MM.1S (cell line): Measurements from ENCODE around the gene MBLAC1.

ENCODE experiments used
- DNase-seq: peaks from one replicate; pipeline ENCODE4 v3.0.0-alpha.2; 2015
- H2AFZ ChIP-seq: fragments of 300-600 bp; sonication (generic); 2 replicates; pipeline ENCODE4 v1.6.0; 2016; ENCODE audit warnings: antibody characterized with exemption, low read length
- H3F3A ChIP-seq: fragments of 300-600 bp; sonication (generic); 2 replicates; pipeline ENCODE4 v1.6.1; 2016; ENCODE audit warnings: mild to moderate bottlenecking, antibody characterized with exemption, low read length, moderate library complexity, mixed read lengths; ENCODE audit not compliant: insufficient read depth
- H3K27ac ChIP-seq: fragments of 300-600 bp; sonication (generic); 2 replicates; pipeline ENCODE4 v1.5.1; 2016; ENCODE audit warnings: mild to moderate bottlenecking, low read length
- H3K27me3 ChIP-seq: fragments of 300-600 bp; sonication (generic); replicated peaks from 2 replicates; pipeline ENCODE4 v1.6.0; 2016; ENCODE audit warnings: low read length; ENCODE audit not compliant: insufficient read depth
- H3K36me3 ChIP-seq: fragments of 300-600 bp; sonication (generic); replicated peaks from 2 replicates; pipeline ENCODE4 v1.6.1; 2016; ENCODE audit warnings: mild to moderate bottlenecking, low read length, mixed read lengths; ENCODE audit not compliant: insufficient read depth
- H3K4me1 ChIP-seq: fragments of 300-600 bp; sonication (generic); 2 replicates; pipeline ENCODE4 v1.6.1; 2016; ENCODE audit warnings: low read length, mixed read lengths
- H3K4me2 ChIP-seq: fragments of 300-600 bp; sonication (generic); 2 replicates; pipeline ENCODE4 v1.6.0; 2016; ENCODE audit warnings: low read depth, low read length
- H3K4me3 ChIP-seq: fragments of 300-600 bp; sonication (generic); 2 replicates; pipeline ENCODE4 v1.5.1; 2016; ENCODE audit warnings: low read length, mixed read lengths
- H3K79me2 ChIP-seq: fragments of 300-600 bp; sonication (generic); 2 replicates; pipeline ENCODE4 v1.6.1; 2016; ENCODE audit warnings: mixed run types, low read length, mixed read lengths
- H3K9ac ChIP-seq: fragments of 300-600 bp; sonication (generic); 2 replicates; pipeline ENCODE4 v1.6.1; 2016; ENCODE audit warnings: low read length, mixed read lengths
- H3K9me2 ChIP-seq: fragments of 300-600 bp; sonication (generic); replicated peaks from 2 replicates; pipeline ENCODE4 v1.6.1; 2016; ENCODE audit warnings: mild to moderate bottlenecking, low read length, mixed read lengths; ENCODE audit not compliant: insufficient read depth
- H3K9me3 ChIP-seq: fragments of 300-600 bp; sonication (generic); replicated peaks from 2 replicates; pipeline ENCODE4 v1.6.1; 2016; ENCODE audit warnings: mild to moderate bottlenecking, low read length, mixed read lengths; ENCODE audit not compliant: insufficient read depth
- H4K20me1 ChIP-seq: fragments of 300-600 bp; sonication (generic); 2 replicates; pipeline ENCODE4 v1.6.1; 2016; ENCODE audit warnings: mild to moderate bottlenecking, low read length, moderate library complexity, mixed read lengths; ENCODE audit not compliant: insufficient read depth
- CTCF ChIP-seq: fragments of 300-600 bp; sonication (generic); IDR thresholded peaks from 2 replicates; pipeline ENCODE4 v1.5.1; 2016; ENCODE audit warnings: antibody characterized with exemption, low read length, mixed read lengths
- EZH2 ChIP-seq: fragments of 300-600 bp; sonication (generic); optimal IDR thresholded peaks from 2 replicates; pipeline ENCODE3; 2017; ENCODE audit warnings: low read depth, mild to moderate bottlenecking, antibody characterized with exemption, low read length, mixed read lengths
- EZH2phosphoT487 ChIP-seq: fragments of 300-600 bp; sonication (generic); IDR thresholded peaks from 2 replicates; pipeline ENCODE4 v1.6.1; 2018; ENCODE audit warnings: antibody characterized with exemption, low read length

Gene MBLAC1

GRCh38 chr7:100088621-100089457 lies 37.9 kb upstream of the MBLAC1 start, which contains the start of gene COPS6:
TSS of gene COPS6 (plus strand) at chr7:100088969. CDS start at chr7:100088991, 22 bp downstream.
- H3K79me2 ChIP-seq = peaks cover 32% of the 10 kb centered on the region
- TF ChIP-seq CTCF = no peak
- TF ChIP-seq EZH2 = no peak
- TF ChIP-seq EZH2phosphoT487 = no peak
- no peaks in the 10 kb centered on the region for H3K9me3 ChIP-seq
- H3K9ac ChIP-seq = peak within 1 kb of the TSS; percentile 86
- peaks cover 9% of the 10 kb centered on the region; the same call in 1 of the 2 replicates for H3K4me1 ChIP-seq
- H3K4me3 ChIP-seq = peak within 1 kb of the TSS; percentile 83
- H3K36me3 ChIP-seq = peaks cover 15% of the 10 kb centered on the region
- H3K27ac ChIP-seq = peak within 1 kb of the TSS; percentile 47; the same call in 1 of the 2 replicates
- peaks cover 35% of the 10 kb centered on the region for H3F3A ChIP-seq
- H3K9me2 ChIP-seq = no peaks in the 10 kb centered on the region
- peak within 1 kb of the TSS; percentile 65 for H2AFZ ChIP-seq
- H4K20me1 ChIP-seq = no peaks in the 10 kb centered on the region
- no peaks in the 10 kb centered on the region for H3K27me3 ChIP-seq
- H3K4me2 ChIP-seq = peak within 1 kb of the TSS; percentile 97
- DNase-seq = peak; percentile 76

- Histone ChIP-seq H3K4me1 (peaks cover 9% of the 10 kb centered on the region; the same call in 1 of the 2 replicates), H3K9ac (peak overlapping the region; percentile 86), H3K36me3 (peaks cover 23% of the 10 kb centered on the region), H4K20me1 (no peaks in the 10 kb centered on the region), H3K4me2 (peak overlapping the region; percentile 97), H2AFZ (peak overlapping the region; percentile 65), H3K27me3 (no peaks in the 10 kb centered on the region), H3F3A (peaks cover 43% of the 10 kb centered on the region), H3K9me2 (no peaks in the 10 kb centered on the region), H3K79me2 (peaks cover 40% of the 10 kb centered on the region), H3K9me3 (no peaks in the 10 kb centered on the region), H3K27ac (peak overlapping the region; percentile 47; the same call in 1 of the 2 replicates), H3K4me3 (peak overlapping the region; percentile 83)
- DNase-seq = no peak
- TF ChIP-seq EZH2phosphoT487 = no peak
- no peak for TF ChIP-seq EZH2
- no peak for TF ChIP-seq CTCF
These were observed 37.1 kb upstream of the MBLAC1 start for GRCh38 chr7:100089458-100090196.

- H3K4me3 ChIP-seq = no peak overlapping the region
- no peak for TF ChIP-seq EZH2phosphoT487
- no peak for TF ChIP-seq CTCF
- no peak for TF ChIP-seq EZH2
These were observed 36.0 kb upstream of the MBLAC1 start for GRCh38 chr7:100090527-100091410.

More at GRCh38 chr7:100090527-100091410, 36.0 kb upstream of the MBLAC1 start:
- H3K4me1 ChIP-seq = peaks cover 9% of the 10 kb centered on the region; the same call in 1 of the 2 replicates
- H3K27ac ChIP-seq = no peak overlapping the region
- peaks cover 51% of the 10 kb centered on the region for H3K79me2 ChIP-seq
- no peak overlapping the region for H3K4me2 ChIP-seq
- peaks cover 31% of the 10 kb centered on the region for H3K36me3 ChIP-seq
- H2AFZ ChIP-seq = no peak overlapping the region
- H3K27me3 ChIP-seq = no peaks in the 10 kb centered on the region
- no peaks in the 10 kb centered on the region for H3K9me3 ChIP-seq
- no peak overlapping the region for H3K9ac ChIP-seq
- peaks cover 51% of the 10 kb centered on the region for H3F3A ChIP-seq
- no peak for DNase-seq
- no peaks in the 10 kb centered on the region for H3K9me2 ChIP-seq
- no peaks in the 10 kb centered on the region for H4K20me1 ChIP-seq
